ENCODE results near the gene RGS7.
"Not testable (repeated sequence)": the region's sequence is repeated elsewhere in the genome, so short reads cannot be mapped to it uniquely, and the experiment has no call there.

RGS7 gene

GRCh38 chr1:240765732-240766363 lies 591.2 kb downstream of the RGS7 start:
- no peaks in the 10 kb centered on the region for H3K4me1 ChIP-seq (ENCODE audit: control insufficient read depth in 1 of 2, insufficient read depth in 1 of 2, low read depth in 1 of 2, low read length in 1 of 2)
- H3K36me3 ChIP-seq = no peaks in the 10 kb centered on the region
- no peak overlapping the region for H3K27ac ChIP-seq
- no peaks in the 10 kb centered on the region for H3K27me3 ChIP-seq
- TF ChIP-seq, protein P1, sequence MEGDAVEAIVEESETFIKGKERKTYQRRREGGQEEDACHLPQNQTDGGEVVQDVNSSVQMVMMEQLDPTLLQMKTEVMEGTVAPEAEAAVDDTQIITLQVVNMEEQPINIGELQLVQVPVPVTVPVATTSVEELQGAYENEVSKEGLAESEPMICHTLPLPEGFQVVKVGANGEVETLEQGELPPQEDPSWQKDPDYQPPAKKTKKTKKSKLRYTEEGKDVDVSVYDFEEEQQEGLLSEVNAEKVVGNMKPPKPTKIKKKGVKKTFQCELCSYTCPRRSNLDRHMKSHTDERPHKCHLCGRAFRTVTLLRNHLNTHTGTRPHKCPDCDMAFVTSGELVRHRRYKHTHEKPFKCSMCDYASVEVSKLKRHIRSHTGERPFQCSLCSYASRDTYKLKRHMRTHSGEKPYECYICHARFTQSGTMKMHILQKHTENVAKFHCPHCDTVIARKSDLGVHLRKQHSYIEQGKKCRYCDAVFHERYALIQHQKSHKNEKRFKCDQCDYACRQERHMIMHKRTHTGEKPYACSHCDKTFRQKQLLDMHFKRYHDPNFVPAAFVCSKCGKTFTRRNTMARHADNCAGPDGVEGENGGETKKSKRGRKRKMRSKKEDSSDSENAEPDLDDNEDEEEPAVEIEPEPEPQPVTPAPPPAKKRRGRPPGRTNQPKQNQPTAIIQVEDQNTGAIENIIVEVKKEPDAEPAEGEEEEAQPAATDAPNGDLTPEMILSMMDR (IDR thresholded peaks at IDR 0.05) = no peak
- no peaks in the 10 kb centered on the region for H3K9me3 ChIP-seq
- H3K4me3 ChIP-seq (ENCODE audit: low read depth in 1 of 2, low read length in 1 of 2) = no peak overlapping the region

DNA sequence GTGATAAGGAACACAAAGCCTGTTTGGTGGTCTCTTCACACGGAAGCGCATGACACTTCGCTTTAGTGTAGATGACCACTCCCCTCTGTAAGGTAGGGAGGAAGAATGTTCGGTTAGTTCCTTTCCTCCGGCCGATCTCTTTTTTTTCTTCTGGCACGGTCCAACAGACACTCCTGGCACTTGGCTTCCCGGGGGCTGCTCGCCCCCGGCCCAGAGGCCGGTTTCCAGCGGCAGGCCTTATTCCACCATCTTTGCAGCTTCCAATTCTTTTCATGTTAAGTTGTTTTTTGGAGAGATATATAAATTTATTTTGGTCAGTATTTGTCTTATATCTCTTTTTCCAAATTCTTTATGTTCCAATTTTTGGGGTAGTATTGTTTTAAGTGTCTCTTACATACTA lies 593.2 kb downstream of the RGS7 start:
- TF ChIP-seq, protein P1 (IDR thresholded peaks at IDR 0.05) = no peak
- H3K36me3 ChIP-seq = no peaks in the 10 kb centered on the region
- no peaks in the 10 kb centered on the region for H3K9me3 ChIP-seq
- H3K27me3 ChIP-seq = no peaks in the 10 kb centered on the region
- no peaks in the 10 kb centered on the region for H3K4me1 ChIP-seq (ENCODE audit: control insufficient read depth in 1 of 2, insufficient read depth in 1 of 2, low read depth in 1 of 2, low read length in 1 of 2)
- no peak overlapping the region for H3K27ac ChIP-seq
- H3K4me3 ChIP-seq (ENCODE audit: low read depth in 1 of 2, low read length in 1 of 2) = no peak overlapping the region

GRCh38 chr1:240763095-240763494 lies 593.9 kb downstream of the RGS7 start:
- H3K4me3 ChIP-seq (ENCODE audit: low read depth in 1 of 2, low read length in 1 of 2); H3K27ac ChIP-seq; H3K9me3 ChIP-seq; H3K4me1 ChIP-seq (ENCODE audit: control insufficient read depth in 1 of 2, insufficient read depth in 1 of 2, low read depth in 1 of 2, low read length in 1 of 2); H3K36me3 ChIP-seq; H3K27me3 ChIP-seq: not testable (repeated sequence)

GRCh38 chr1:240762471-240762987 lies 594.5 kb downstream of the RGS7 start:
- H3K27me3 ChIP-seq; H3K4me3 ChIP-seq (ENCODE audit: low read depth in 1 of 2, low read length in 1 of 2); H3K27ac ChIP-seq; H3K4me1 ChIP-seq (ENCODE audit: control insufficient read depth in 1 of 2, insufficient read depth in 1 of 2, low read depth in 1 of 2, low read length in 1 of 2); H3K9me3 ChIP-seq; H3K36me3 ChIP-seq: not testable (repeated sequence)

GRCh38 chr1:240758777-240759176 lies 598.2 kb downstream of the RGS7 start:
- not testable (repeated sequence) for H3K4me1 ChIP-seq (ENCODE audit: control insufficient read depth in 1 of 2, insufficient read depth in 1 of 2, low read depth in 1 of 2, low read length in 1 of 2); H3K9me3 ChIP-seq; H3K27me3 ChIP-seq; H3K36me3 ChIP-seq; H3K27ac ChIP-seq; H3K4me3 ChIP-seq (ENCODE audit: low read depth in 1 of 2, low read length in 1 of 2)

DNA sequence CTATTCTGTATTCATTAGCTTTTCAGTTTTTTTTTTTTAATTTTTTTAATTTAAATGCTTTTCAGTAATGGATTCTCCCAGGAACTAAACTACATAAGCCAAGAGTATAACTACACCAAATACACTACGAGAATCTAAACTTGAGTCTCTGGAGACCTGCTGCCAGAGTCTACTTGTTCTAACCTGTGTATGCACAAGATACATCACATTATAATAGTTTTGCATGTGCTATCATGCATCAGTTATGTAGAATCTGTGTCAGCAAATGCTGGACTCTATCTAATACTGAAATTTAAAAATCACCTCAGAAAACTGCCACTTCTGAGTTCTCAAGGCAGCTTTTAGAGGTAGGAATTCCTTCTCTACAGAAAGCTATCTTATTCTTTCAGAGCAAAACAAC lies 598.7 kb downstream of the RGS7 start:
- H3K4me1 ChIP-seq (ENCODE audit: control insufficient read depth in 1 of 2, insufficient read depth in 1 of 2, low read depth in 1 of 2, low read length in 1 of 2) = no peaks in the 10 kb centered on the region
- no peaks in the 10 kb centered on the region for H3K27me3 ChIP-seq
- no peak overlapping the region for H3K27ac ChIP-seq
- no peaks in the 10 kb centered on the region for H3K9me3 ChIP-seq
- no peaks in the 10 kb centered on the region for H3K36me3 ChIP-seq
- no peak overlapping the region for H3K4me3 ChIP-seq (ENCODE audit: low read depth in 1 of 2, low read length in 1 of 2)
- TF ChIP-seq, protein P1 (IDR thresholded peaks at IDR 0.05) = no peak

DNA sequence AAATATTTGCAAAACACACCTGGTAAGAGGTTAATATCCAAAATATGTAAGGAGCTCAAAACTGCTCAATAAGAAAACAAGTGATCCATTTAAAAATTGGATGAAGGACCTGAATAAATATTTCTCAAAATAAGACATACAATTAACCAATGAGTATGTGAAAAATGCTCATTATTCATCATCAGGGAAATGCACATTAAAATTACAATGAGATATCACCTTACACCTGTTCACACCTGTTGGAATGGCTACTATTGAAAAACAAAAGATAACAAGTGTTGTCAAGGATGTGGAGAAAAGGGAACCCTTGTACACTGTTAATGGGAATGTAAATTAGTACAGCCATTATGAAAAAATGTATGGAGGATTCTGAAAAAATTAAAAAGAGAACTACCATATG lies 609.1 kb downstream of the RGS7 start:
- no peaks in the 10 kb centered on the region for H3K9me3 ChIP-seq
- no peak overlapping the region for H3K4me3 ChIP-seq (ENCODE audit: low read depth in 1 of 2, low read length in 1 of 2)
- no peak overlapping the region for H3K27ac ChIP-seq
- H3K27me3 ChIP-seq = no peaks in the 10 kb centered on the region
- TF ChIP-seq, protein P1 (IDR thresholded peaks at IDR 0.05) = no peak
- no peaks in the 10 kb centered on the region for H3K36me3 ChIP-seq
- no peaks in the 10 kb centered on the region for H3K4me1 ChIP-seq (ENCODE audit: control insufficient read depth in 1 of 2, insufficient read depth in 1 of 2, low read depth in 1 of 2, low read length in 1 of 2)
